HG03025 (cell line): Measurements from ENCODE around the gene CEP112.

Source experiments
- ATAC-seq: cut with Tn5 transposase; IDR thresholded peaks from one replicate; pipeline ENCODE4 v1.9.1; 2021; ENCODE audit warnings: mild to moderate bottlenecking, moderate library complexity; ENCODE audit not compliant: unreplicated experiment, low FRiP score

The CEP112 gene

GRCh38 chr17:65947831-65948230 lies 244.1 kb downstream of the CEP112 start:
- no peak for ATAC-seq

DNA sequence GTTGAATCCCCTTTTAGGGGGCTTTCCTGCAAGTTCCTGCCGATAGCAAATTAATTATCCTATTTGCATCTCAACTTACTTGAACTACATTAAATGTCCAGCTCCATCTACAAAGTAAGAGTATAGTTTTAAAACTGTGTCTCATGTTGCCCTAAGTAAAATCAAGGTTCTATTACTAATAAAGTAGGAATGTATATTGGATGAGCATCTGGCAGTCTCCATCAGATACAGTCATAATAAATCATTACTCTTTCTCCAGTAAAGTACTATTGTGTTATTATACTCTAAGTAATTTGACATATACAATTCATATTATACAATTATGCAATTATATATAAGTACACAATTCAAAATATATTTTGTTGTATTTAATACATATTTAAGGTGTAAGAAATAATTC lies 249.3 kb downstream of the CEP112 start:
- no peak for ATAC-seq

- ATAC-seq: no peak
These were observed 250.5 kb downstream of the CEP112 start for GRCh38 chr17:65941356-65941899.

- ATAC-seq: no peak
These were observed 255.9 kb downstream of the CEP112 start for GRCh38 chr17:65936013-65936412.

GRCh38 chr17:65933290-65933689 lies 258.6 kb downstream of the CEP112 start:
- no peak for ATAC-seq

DNA sequence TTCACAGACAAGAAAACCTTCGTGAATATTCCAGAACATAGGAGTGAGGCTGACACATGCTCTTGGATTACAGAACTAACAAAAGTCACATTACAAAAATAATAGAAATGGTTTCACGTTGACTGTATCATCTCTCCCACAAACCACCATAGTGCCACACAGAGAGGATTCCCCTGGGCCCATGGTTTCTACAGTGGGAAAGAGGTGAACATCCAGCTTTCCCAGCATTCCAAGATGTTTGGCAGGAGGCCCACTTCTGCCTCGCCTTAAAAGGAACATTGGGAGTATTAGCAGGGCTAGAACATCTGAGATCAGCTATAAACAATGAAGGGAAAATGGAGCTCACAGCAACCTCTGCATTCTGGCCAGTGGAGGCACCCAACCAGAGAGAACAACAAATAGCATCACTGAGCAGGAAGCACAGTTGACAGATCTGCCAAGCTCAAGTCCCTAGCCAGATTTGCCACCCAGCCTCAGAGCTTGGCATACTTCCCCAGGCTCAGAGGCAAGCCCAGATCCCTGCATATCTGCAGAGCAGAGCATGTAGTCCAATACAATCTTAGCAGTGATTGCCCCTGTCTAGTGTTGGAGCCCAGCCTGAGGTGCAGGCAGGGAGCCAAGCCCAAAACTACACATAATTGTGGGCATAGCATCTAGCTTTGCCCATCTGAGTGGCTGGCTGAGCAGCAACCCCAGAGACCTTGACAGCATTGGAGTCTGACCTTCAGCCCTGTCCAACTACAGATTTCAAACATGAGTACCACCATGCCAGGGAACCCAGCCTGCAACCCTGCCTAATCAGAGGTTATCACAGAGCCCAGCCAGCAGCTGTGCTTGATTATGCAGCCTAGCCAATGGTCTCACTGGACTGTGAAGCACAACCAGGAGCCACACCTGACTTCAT lies 260.4 kb downstream of the CEP112 start:
- ATAC-seq: no peak

- ATAC-seq: no peak
These were observed 261.7 kb downstream of the CEP112 start for GRCh38 chr17:65930140-65930730.

DNA sequence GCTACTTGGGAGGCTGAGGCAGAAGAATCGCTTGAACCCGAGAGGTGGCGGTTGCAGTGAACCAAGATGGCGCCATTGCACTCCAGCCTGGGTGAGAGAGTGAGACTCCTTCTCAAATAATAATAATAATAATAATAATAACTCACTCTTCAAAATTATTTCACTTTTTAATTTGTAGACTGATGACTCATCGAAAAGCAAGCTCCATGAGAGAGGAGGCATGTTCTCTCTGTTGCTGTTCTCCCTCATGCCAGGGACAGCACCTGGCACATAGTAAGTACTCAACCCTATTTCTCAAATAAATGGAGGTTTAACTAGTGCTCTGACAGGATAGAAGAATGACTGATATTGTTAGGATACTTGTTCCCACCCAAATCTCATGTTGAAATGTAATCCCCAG lies 265.3 kb downstream of the CEP112 start:
- ATAC-seq: no peak

- no peak for ATAC-seq
These were observed 266.2 kb downstream of the CEP112 start for GRCh38 chr17:65925606-65926307.

GRCh38 chr17:65920996-65921395 lies 270.9 kb downstream of the CEP112 start:
- no peak for ATAC-seq

GRCh38 chr17:65918916-65919315 lies 273.0 kb downstream of the CEP112 start:
- no peak for ATAC-seq

- no peak for ATAC-seq
These were observed 273.4 kb downstream of the CEP112 start for GRCh38 chr17:65918500-65918899.

DNA sequence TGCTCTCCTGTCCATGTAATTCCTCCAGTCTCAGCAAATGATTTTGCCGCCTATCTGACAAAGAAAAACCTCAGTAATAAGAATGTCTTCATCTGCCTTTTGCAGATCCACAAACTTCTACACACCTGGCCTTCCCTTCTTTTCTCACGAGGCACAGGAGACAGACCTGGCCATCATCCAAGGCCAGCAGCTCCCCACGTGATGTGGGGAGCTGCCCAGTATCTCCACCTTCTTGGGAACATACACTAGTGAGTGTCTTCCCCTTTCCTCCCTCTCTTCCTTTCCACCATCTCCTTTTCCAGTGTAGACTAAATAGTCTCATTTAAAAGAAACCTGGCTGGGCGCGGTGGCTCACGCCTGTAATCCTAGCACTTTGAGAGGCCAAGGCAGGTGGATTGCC lies 274.4 kb downstream of the CEP112 start:
- ATAC-seq: no peak

- ATAC-seq: no peak
These were observed 275.5 kb downstream of the CEP112 start for GRCh38 chr17:65916425-65916824.

GRCh38 chr17:65914784-65915342 lies 277.1 kb downstream of the CEP112 start:
- ATAC-seq: peak; percentile 88

DNA sequence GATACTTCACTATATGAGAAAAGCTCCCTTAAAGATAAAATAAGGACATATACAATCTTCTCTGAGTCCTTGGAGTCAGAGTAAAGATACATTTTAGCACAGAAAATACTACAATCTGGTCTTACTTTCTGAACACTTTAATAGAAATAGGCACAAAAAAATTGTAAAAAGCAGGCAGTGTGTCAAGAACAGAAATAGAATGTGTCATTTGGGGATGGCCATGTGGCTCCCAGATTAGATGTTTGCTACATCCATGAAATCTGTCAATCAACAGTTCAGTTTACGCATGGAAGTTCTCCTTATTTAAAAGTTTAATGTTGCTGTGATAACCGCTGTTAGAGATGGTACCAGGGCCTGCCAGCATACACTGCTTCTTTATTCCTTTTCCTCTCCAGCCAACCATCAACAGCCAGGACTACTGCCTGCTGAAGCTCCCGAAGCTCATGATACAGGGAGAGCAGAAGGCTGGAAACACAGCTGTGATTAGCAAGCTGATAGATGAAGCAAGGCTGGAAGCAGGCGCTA lies 278.5 kb downstream of the CEP112 start:
- ATAC-seq: no peak

GRCh38 chr17:65910836-65911235 lies 281.1 kb downstream of the CEP112 start:
- no peak for ATAC-seq

- ATAC-seq: no peak
These were observed 289.0 kb downstream of the CEP112 start for GRCh38 chr17:65902831-65903522.

GRCh38 chr17:65902155-65902554 lies 289.8 kb downstream of the CEP112 start:
- ATAC-seq: no peak

DNA sequence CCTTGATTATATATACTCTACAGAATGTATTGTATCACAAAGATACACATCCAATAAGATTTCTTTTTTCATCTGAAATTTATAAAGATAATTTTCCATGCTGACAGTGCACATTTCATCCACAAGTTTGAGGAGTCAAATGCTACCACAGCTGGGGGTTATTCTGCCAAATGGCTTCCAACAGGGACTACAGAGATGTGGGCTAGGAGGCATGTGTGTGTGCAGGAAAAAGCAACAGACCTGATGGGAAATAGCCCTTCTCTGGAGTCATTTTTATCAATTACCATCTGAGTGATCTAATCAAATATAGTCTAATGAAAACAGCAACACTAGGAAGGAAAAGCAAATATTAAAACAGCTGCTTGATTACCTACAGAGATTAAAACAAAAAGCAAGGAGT lies 290.5 kb downstream of the CEP112 start:
- ATAC-seq: no peak
